Endothelial cell of umbilical vein (primary cell): ENCODE measurements around the gene SIN3A. TPM values are rescaled to one million over a fixed set of nuclear protein-coding genes. Genes with fewer than 3 reads are reported as not detected.

Source experiments
- BruUV-seq: library from RNA; stranded (reverse); fragments of 400-500 nt; replicated peaks from 2 replicates; lab custom pipeline; 2021; lab: Mats Ljungman, UMichigan
- CTCF ChIA-PET: fragments of 300-600, 350-600 bp; sonication (Branson Sonifier 250); formaldehyde crosslinking; loops from one replicate; lab custom pipeline; 2021; ENCODE audit warnings: antibody characterized with exemption, inconsistent platforms; lab: Charles Lee
- POLR2A ChIA-PET: fragments of 300-600, 350-600 bp; sonication (Branson Sonifier 250); formaldehyde crosslinking; loops from one replicate; lab custom pipeline; 2021; ENCODE audit warnings: antibody characterized with exemption, inconsistent platforms; lab: Charles Lee
- DNase-seq: peaks from one replicate; pipeline ENCODE4 v3.0.0-alpha.2; 2011; ENCODE audit warnings: low read depth, low spot score
- FAIRE-seq: peaks from 2 replicates; lab custom pipeline; 2011; peaks lifted over from hg19 to GRCh38; lab: Jason Lieb, UNC
- H2AFZ ChIP-seq: 2 replicates; pipeline ENCODE4 v1.6.0; 2012; ENCODE audit warnings: low read depth, low read length, control low read depth, inconsistent platforms
- H3K27ac ChIP-seq: 2 replicates; pipeline ENCODE4 v1.5.1; 2011; ENCODE audit warnings: low read depth, mild to moderate bottlenecking, control low read depth, low read length, moderate library complexity; ENCODE audit not compliant: insufficient read depth
- H3K27me3 ChIP-seq, 2 experiments: 2 replicates each; pipeline versions ENCODE4 v1.6.0 to v1.6.1; 2011; ENCODE audit warnings: low read length in 2 of 2, mixed read lengths in 1 of 2; ENCODE audit not compliant: control insufficient read depth in 2 of 2, insufficient read depth in 2 of 2
- H3K36me3 ChIP-seq, 2 experiments: 2 replicates in 1 of 2; 3 replicates in 1 of 2; pipeline ENCODE4 v1.5.1; 2011; ENCODE audit warnings: low read length in 2 of 2, mild to moderate bottlenecking in 1 of 2, moderate library complexity in 1 of 2; ENCODE audit not compliant: control insufficient read depth in 2 of 2, insufficient read depth in 2 of 2; ENCODE audit errors: extremely low read depth in 1 of 2
- H3K4me1 ChIP-seq: 3 replicates; pipeline ENCODE4 v1.5.1; 2011; ENCODE audit warnings: mild to moderate bottlenecking, low read length; ENCODE audit not compliant: control insufficient read depth, insufficient read depth; ENCODE audit errors: extremely low read depth
- H3K4me2 ChIP-seq: 2 replicates; pipeline ENCODE4 v1.6.1; 2011; ENCODE audit warnings: low read length, control low read depth, mixed read lengths; ENCODE audit not compliant: insufficient read depth
- H3K4me3 ChIP-seq, 3 experiments: fragments of 200-600 bp in 1 of 3; sonication (generic), shearing (Covaris generic) in 1 of 3; replicated peaks in 1 of 3; 2 replicates each; pipeline ENCODE4 v1.5.1; 2011 to 2016; ENCODE audit warnings: control low read depth in 3 of 3, low read length in 3 of 3, mild to moderate bottlenecking in 2 of 3, inconsistent platforms in 1 of 3, low read depth in 1 of 3, moderate library complexity in 1 of 3; ENCODE audit not compliant: insufficient read depth in 1 of 3
- H3K79me2 ChIP-seq: 2 replicates; pipeline ENCODE4 v1.6.0; 2012; ENCODE audit warnings: low read length, inconsistent platforms; ENCODE audit not compliant: control insufficient read depth, insufficient read depth
- H3K9ac ChIP-seq: replicated peaks from 2 replicates; pipeline ENCODE3; 2011; ENCODE audit warnings: low read length, control low read depth; ENCODE audit not compliant: insufficient read depth; ENCODE audit errors: extremely low read depth
- H3K9me1 ChIP-seq: replicated peaks from 3 replicates; pipeline ENCODE4 v1.6.0; 2011; ENCODE audit warnings: mild to moderate bottlenecking, low read length; ENCODE audit not compliant: control insufficient read depth, insufficient read depth; ENCODE audit errors: extremely low read depth
- H3K9me3 ChIP-seq: replicated peaks from 2 replicates; pipeline ENCODE4 v1.5.1; 2012; ENCODE audit warnings: low read length, inconsistent platforms; ENCODE audit not compliant: control insufficient read depth, insufficient read depth
- H4K20me1 ChIP-seq: replicated peaks from 2 replicates; pipeline ENCODE3; 2011; ENCODE audit warnings: mild to moderate bottlenecking, low read length; ENCODE audit not compliant: control insufficient read depth, insufficient read depth; ENCODE audit errors: extremely low read depth
- CTCF ChIP-seq, 2 donors: IDR thresholded peaks; 1 replicate in 1 of 2; 2 replicates in 1 of 2; pipeline ENCODE4 v1.5.1; 2011; ENCODE audit warnings: low read length in 2 of 2, mild to moderate bottlenecking in 2 of 2, moderate library complexity in 2 of 2, control low read depth in 1 of 2, inconsistent platforms in 1 of 2, low read depth in 1 of 2; ENCODE audit not compliant: insufficient read depth in 1 of 2; ENCODE audit errors: extremely low read depth in 1 of 2
- EZH2 ChIP-seq: IDR thresholded peaks from 2 replicates; pipeline ENCODE4 v1.6.1; 2012; ENCODE audit warnings: borderline replicate concordance, low read depth, mild to moderate bottlenecking, moderate library complexity, low read length, inconsistent platforms; ENCODE audit not compliant: severe bottlenecking
- FOS ChIP-seq: IDR thresholded peaks from 2 replicates; pipeline ENCODE4 v1.6.1; 2011; ENCODE audit warnings: mild to moderate bottlenecking, low read length, moderate library complexity, borderline replicate concordance; ENCODE audit not compliant: insufficient read depth
- MAX ChIP-seq: IDR thresholded peaks from 2 replicates; pipeline ENCODE4 v1.6.1; 2011; ENCODE audit not compliant: insufficient read depth, insufficient read length
- dilution Hi-C: fragments of 300-500 bp; cut with MboI; formaldehyde crosslinking; loops from one replicate; pipeline ENCODE4 v1.15.0; 2019; ENCODE audit warnings: low sequenced_read_pairs; ENCODE audit not compliant: extremely low pct_ligation_motif_present
- intact Hi-C: fragments of 100-400 bp; cut with micrococcal nuclease; formaldehyde crosslinking; loops from one replicate; pipeline ENCODE4 v1.10.0; 2022
- polyA plus RNA-seq, 4 experiments: library from polyadenylated mRNA; depleted of rRNA in 3 of 4; stranded (reverse) in 3 of 4; unstranded in 1 of 4; fragments of >200 nt; gene quantifications; 2 replicates each; pipeline versions ENCODE4 v1.2.1 to v1.2.3, GENCODE V29; 2011 to 2012; ENCODE audit warnings: missing spikeins in 1 of 4
- total RNA-seq: library from RNA; stranded (reverse); gene quantifications from 2 replicates; pipeline ENCODE4 v1.2.3, GENCODE V29; 2021

Gene SIN3A
- total and polyA plus RNA-seq, 2 donors (not counting 3 experiments of a cell fraction or from before 2014, with no cell fraction given) = 30.6 to 44.5 TPM

- H3K9me3 ChIP-seq = no peaks in the 10 kb centered on the region
- FAIRE-seq = no peak
- peaks cover 20% of the 10 kb centered on the region for H3K4me1 ChIP-seq
- peaks cover 2% of the 10 kb centered on the region for H3K79me2 ChIP-seq
- no peak for TF ChIP-seq CTCF (IDR thresholded peaks at IDR 0.05; ENCODE audit: extremely low read depth in 1 of 2, insufficient read depth in 1 of 2, low read depth in 1 of 2, low read length in 2 of 2)
- TF ChIP-seq MAX = no peak
- TF ChIP-seq FOS = no peak
- H3K9me1 ChIP-seq = no peaks in the 10 kb centered on the region
- CTCF ChIA-PET = interaction anchor here (1.4 kb wide), 1 partner anchor 23 kb away, joined by 3 read pairs; no protein-coding TSS in a partner anchor
- BruUV-seq = no TSS peak
- POLR2A ChIA-PET = no interaction called here
- no peak for DNase-seq
- H3K4me2 ChIP-seq = no peak overlapping the region
- intact Hi-C loops (no loop called here), dilution Hi-C loops (loop anchor here (25.0 kb wide), 1 partner anchor 131 kb away; the partner anchor contains the start of gene PTPN9)
- H3K27ac ChIP-seq = no peak overlapping the region
- no peak overlapping the region for H3K4me3 ChIP-seq
- no peak overlapping the region for H2AFZ ChIP-seq
- no peaks in the 10 kb centered on the region for H3K36me3 ChIP-seq
- H3K27me3 ChIP-seq = no peaks in the 10 kb centered on the region
- no peak overlapping the region for H3K9ac ChIP-seq
- H4K20me1 ChIP-seq = no peaks in the 10 kb centered on the region
Observed at GRCh38 chr15:75456710-75457109, 5.2 kb upstream of the SIN3A start.

GRCh38 chr15:75455982-75456531 lies 4.6 kb upstream of the SIN3A start:
- peak overlapping the region; percentile 61 to 93 (median 71) for H3K4me3 ChIP-seq
- dilution Hi-C loops (loop anchor here (25.0 kb wide), 1 partner anchor 131 kb away; the partner anchor contains the start of gene PTPN9), intact Hi-C loops (loop anchor here (1.0 to 2.0 kb wide), 3 partner anchors 77 to 227 kb away; partner anchors contain the start of gene PTPN9)
- H3K27ac ChIP-seq = peak overlapping the region; percentile 58
- FAIRE-seq (no peak), DNase-seq (peak; percentile 63)
- peak overlapping the region; percentile 78 for H3K4me2 ChIP-seq
- peak overlapping the region; percentile 86 for H3K9ac ChIP-seq
- peak overlapping the region; percentile 87 for H2AFZ ChIP-seq
- H3K9me3 ChIP-seq = no peaks in the 10 kb centered on the region
- H3K4me1 ChIP-seq = peaks cover 20% of the 10 kb centered on the region
- peaks cover 2% of the 10 kb centered on the region for H3K79me2 ChIP-seq
- H4K20me1 ChIP-seq = no peaks in the 10 kb centered on the region
- no peaks in the 10 kb centered on the region for H3K27me3 ChIP-seq
- no peak for TF ChIP-seq EZH2
- BruUV-seq = no TSS peak
- no peaks in the 10 kb centered on the region for H3K36me3 ChIP-seq
- POLR2A ChIA-PET = no interaction called here
- H3K9me1 ChIP-seq = no peaks in the 10 kb centered on the region
- CTCF ChIA-PET = interaction anchor here (0.7 to 3.4 kb wide), 12 partner anchors 11 to 427 kb away, joined by 3 to 18 read pairs (median 4); partner anchors contain the start of genes MAN2C1 and PTPN9
